Trophoblast cell (in vitro differentiated cells and primary cell): ENCODE data around the gene TNFRSF8.

ENCODE experiments used
- DNase-seq, 2 donors: peaks; one replicate each; pipeline ENCODE4 v3.0.0-alpha.2; 2016
- H2AFZ ChIP-seq: 2 replicates; pipeline ENCODE4 v1.6.1; 2013; ENCODE audit warnings: low read length, moderate library complexity, mild to moderate bottlenecking; ENCODE audit not compliant: insufficient read depth, poor library complexity
- H2AK5ac ChIP-seq: 2 replicates; pipeline ENCODE4 v1.6.1; 2013; ENCODE audit warnings: mild to moderate bottlenecking, low read length
- H2BK120ac ChIP-seq: 2 replicates; pipeline ENCODE4 v1.6.1; 2013; ENCODE audit warnings: low read length, mild to moderate bottlenecking, moderate library complexity; ENCODE audit not compliant: insufficient read depth, poor library complexity
- H2BK12ac ChIP-seq: 2 replicates; pipeline ENCODE4 v1.6.1; 2013; ENCODE audit warnings: mild to moderate bottlenecking, low read length, moderate library complexity
- H2BK5ac ChIP-seq: 2 replicates; pipeline ENCODE4 v1.6.1; 2013; ENCODE audit warnings: low read length, low read depth, moderate library complexity, mild to moderate bottlenecking; ENCODE audit not compliant: poor library complexity
- H3K14ac ChIP-seq: 2 replicates; pipeline ENCODE4 v1.6.1; 2013; ENCODE audit warnings: mild to moderate bottlenecking, low read length
- H3K18ac ChIP-seq: 2 replicates; pipeline ENCODE4 v1.6.1; 2013; ENCODE audit warnings: mild to moderate bottlenecking, low read length
- H3K23ac ChIP-seq: 2 replicates; pipeline ENCODE4 v1.6.1; 2013; ENCODE audit warnings: low read length
- H3K27ac ChIP-seq: 2 replicates; pipeline ENCODE4 v1.5.1; 2013; ENCODE audit warnings: low read depth, mild to moderate bottlenecking, inconsistent platforms, low read length, moderate library complexity
- H3K27me3 ChIP-seq: 2 replicates; pipeline ENCODE4 v1.6.1; 2013; ENCODE audit warnings: inconsistent platforms, mild to moderate bottlenecking, low read length, moderate library complexity; ENCODE audit not compliant: insufficient read depth
- H3K36me3 ChIP-seq, 2 experiments: 1 replicate in 1 of 2; 2 replicates in 1 of 2; pipeline ENCODE4 v1.6.1; 2013; ENCODE audit warnings: low read length in 2 of 2, mild to moderate bottlenecking in 2 of 2, moderate library complexity in 1 of 2; ENCODE audit not compliant: insufficient read depth in 2 of 2, control insufficient read depth in 1 of 2
- H3K4ac ChIP-seq: 2 replicates; pipeline ENCODE4 v1.6.1; 2013; ENCODE audit warnings: low read depth, mild to moderate bottlenecking, low read length, moderate library complexity
- H3K4me1 ChIP-seq, 2 experiments: 1 replicate in 1 of 2; 2 replicates in 1 of 2; pipeline ENCODE4 v1.6.1; 2013; ENCODE audit warnings: low read length in 2 of 2, mild to moderate bottlenecking in 2 of 2, moderate library complexity in 1 of 2; ENCODE audit not compliant: insufficient read depth in 2 of 2, control insufficient read depth in 1 of 2
- H3K4me2 ChIP-seq: 2 replicates; pipeline ENCODE4 v1.6.1; 2013; ENCODE audit warnings: inconsistent platforms, mild to moderate bottlenecking, low read length, moderate library complexity
- H3K4me3 ChIP-seq: 2 replicates; pipeline ENCODE4 v1.5.1; 2013; ENCODE audit warnings: mild to moderate bottlenecking, low read depth, low read length, inconsistent platforms
- H3K79me1 ChIP-seq: one replicate; pipeline ENCODE4 v1.6.1; 2013; ENCODE audit warnings: low read length
- H3K79me2 ChIP-seq: 2 replicates; pipeline ENCODE4 v1.6.1; 2013; ENCODE audit warnings: low read length, mild to moderate bottlenecking; ENCODE audit not compliant: control insufficient read depth, insufficient read depth, poor library complexity
- H3K9ac ChIP-seq: 2 replicates; pipeline ENCODE4 v1.6.1; 2013; ENCODE audit warnings: mild to moderate bottlenecking, low read length
- H3K9me3 ChIP-seq: 2 replicates; pipeline ENCODE4 v1.6.1; 2013; ENCODE audit warnings: low read depth, mild to moderate bottlenecking, control low read depth, inconsistent platforms, low read length; ENCODE audit not compliant: insufficient read depth
- H4K12ac ChIP-seq: 2 replicates; pipeline ENCODE4 v1.6.1; 2013; ENCODE audit warnings: low read depth, mild to moderate bottlenecking, low read length, moderate library complexity
- H4K8ac ChIP-seq: 2 replicates; pipeline ENCODE4 v1.6.1; 2013; ENCODE audit warnings: low read depth, mild to moderate bottlenecking, low read length, moderate library complexity
- H4K91ac ChIP-seq: one replicate; pipeline ENCODE4 v1.6.1; 2013; ENCODE audit warnings: low read depth, mild to moderate bottlenecking, low read length, moderate library complexity
- WGBS: extraction: QIAGEN DNeasy Blood & Tissue Kit; methylation state at CpG from one replicate; pipeline ENCODE4 v1.1.7; 2013; ENCODE audit warnings: missing lambda C conversion rate; ENCODE audit not compliant: insufficient read length, insufficient coverage; ENCODE audit errors: extremely low coverage; 5-methylcytosine and 5-hydroxymethylcytosine counted together

TNFRSF8 gene

DNA sequence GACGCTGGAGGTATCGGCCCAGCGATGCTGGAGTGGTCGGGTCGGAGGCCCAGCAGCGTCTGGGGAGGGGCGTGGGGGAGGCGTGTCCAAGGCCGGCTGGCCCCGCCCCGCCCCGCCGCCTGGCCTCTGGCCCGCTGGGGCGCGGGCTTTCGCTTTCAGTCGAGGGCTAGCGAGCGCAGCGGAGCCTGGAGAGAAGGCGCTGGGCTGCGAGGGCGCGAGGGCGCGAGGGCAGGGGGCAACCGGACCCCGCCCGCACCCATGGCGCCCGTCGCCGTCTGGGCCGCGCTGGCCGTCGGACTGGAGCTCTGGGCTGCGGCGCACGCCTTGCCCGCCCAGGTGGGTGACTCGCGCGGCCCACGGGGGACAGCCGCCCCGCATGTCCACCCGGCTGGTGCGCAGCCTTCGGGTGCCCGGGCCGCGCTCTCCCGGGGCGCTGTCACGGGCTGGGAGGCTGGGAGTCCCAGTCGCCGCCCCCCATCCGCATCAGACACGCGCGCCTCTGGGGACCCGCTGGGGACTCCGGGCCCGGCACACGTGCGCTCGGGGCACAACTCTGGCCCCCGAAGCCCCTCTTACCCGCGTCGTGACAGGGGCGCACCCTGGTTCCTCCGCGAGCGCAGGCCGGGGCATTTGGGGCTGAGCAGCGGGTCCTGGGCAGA is 103.9 kb downstream of the TNFRSF8 start, which contains the start of gene TNFRSF1B:
TNFRSF1B (plus strand) TSS at position 158 of the 659 bp plus-strand sequence; CDS start at position 259, 101 bp downstream.
- no peak within 1 kb of the TSS for H3K23ac ChIP-seq
- H3K4me2 ChIP-seq, result peak within 1 kb of the TSS; percentile 59
- H3K4me1 ChIP-seq, result peaks cover 15% of the 10 kb centered on the region in 2 experiments
- H3K27me3 ChIP-seq, result peaks cover 5% of the 10 kb centered on the region
- H2BK120ac ChIP-seq, result peak within 1 kb of the TSS; percentile 10
- peak within 1 kb of the TSS; percentile 33 for H4K8ac ChIP-seq
- peak in 1 of 2 donors; percentile 50 for DNase-seq
- H2BK5ac ChIP-seq, result peak within 1 kb of the TSS; percentile 9
- H3K27ac ChIP-seq, result no peak within 1 kb of the TSS
- peak within 1 kb of the TSS; percentile 39 for H3K18ac ChIP-seq
- no peaks in the 10 kb centered on the region for H3K79me2 ChIP-seq
- peak within 1 kb of the TSS; percentile 5 for H3K14ac ChIP-seq
- H3K9me3 ChIP-seq, result no peaks in the 10 kb centered on the region
- peak within 1 kb of the TSS; percentile 40 for H4K12ac ChIP-seq
- H2AK5ac ChIP-seq, result peak within 1 kb of the TSS; percentile 28
- H4K91ac ChIP-seq, result peak within 1 kb of the TSS; percentile 46
- no peak within 1 kb of the TSS for H2BK12ac ChIP-seq
- no peak within 1 kb of the TSS for H3K4ac ChIP-seq
- H2AFZ ChIP-seq, result peak within 1 kb of the TSS; percentile 1
- WGBS, result no CpG with 5 or more reads among the region's 79 CpGs
- H3K79me1 ChIP-seq, result peaks cover 21% of the 10 kb centered on the region
- H3K36me3 ChIP-seq, result no peaks in the 10 kb centered on the region
- H3K9ac ChIP-seq, result no peak within 1 kb of the TSS
- H3K4me3 ChIP-seq, result peak within 1 kb of the TSS; percentile 50

GRCh38 chr1:12167493-12168429 is 104.7 kb downstream of the TNFRSF8 start:
- Histone ChIP-seq H2AK5ac (peak overlapping the region; percentile 28), H3K4me2 (peak overlapping the region; percentile 59), H3K9me3 (no peaks in the 10 kb centered on the region), H2AFZ (no peak overlapping the region), H4K12ac (no peak overlapping the region), H2BK5ac (peak overlapping the region; percentile 9), H3K27ac (no peak overlapping the region), H4K91ac (peak overlapping the region; percentile 2), H2BK120ac (peak overlapping the region; percentile 10), H3K4ac (no peak overlapping the region), H3K4me1 (peaks cover 9 to 12% of the 10 kb centered on the region in 2 experiments), H3K4me3 (no peak overlapping the region), H3K9ac (no peak overlapping the region), H3K79me1 (peaks cover 18% of the 10 kb centered on the region), H3K79me2 (no peaks in the 10 kb centered on the region), H3K36me3 (no peaks in the 10 kb centered on the region), H2BK12ac (peak overlapping the region; percentile 19), H3K23ac (no peak overlapping the region), H3K18ac (peak overlapping the region; percentile 39), H3K14ac (no peak overlapping the region), H4K8ac (peak overlapping the region; percentile 33), H3K27me3 (peaks cover 5% of the 10 kb centered on the region)
- no peak for DNase-seq
- no CpG with 5 or more reads among the region's 33 CpGs for WGBS

DNA sequence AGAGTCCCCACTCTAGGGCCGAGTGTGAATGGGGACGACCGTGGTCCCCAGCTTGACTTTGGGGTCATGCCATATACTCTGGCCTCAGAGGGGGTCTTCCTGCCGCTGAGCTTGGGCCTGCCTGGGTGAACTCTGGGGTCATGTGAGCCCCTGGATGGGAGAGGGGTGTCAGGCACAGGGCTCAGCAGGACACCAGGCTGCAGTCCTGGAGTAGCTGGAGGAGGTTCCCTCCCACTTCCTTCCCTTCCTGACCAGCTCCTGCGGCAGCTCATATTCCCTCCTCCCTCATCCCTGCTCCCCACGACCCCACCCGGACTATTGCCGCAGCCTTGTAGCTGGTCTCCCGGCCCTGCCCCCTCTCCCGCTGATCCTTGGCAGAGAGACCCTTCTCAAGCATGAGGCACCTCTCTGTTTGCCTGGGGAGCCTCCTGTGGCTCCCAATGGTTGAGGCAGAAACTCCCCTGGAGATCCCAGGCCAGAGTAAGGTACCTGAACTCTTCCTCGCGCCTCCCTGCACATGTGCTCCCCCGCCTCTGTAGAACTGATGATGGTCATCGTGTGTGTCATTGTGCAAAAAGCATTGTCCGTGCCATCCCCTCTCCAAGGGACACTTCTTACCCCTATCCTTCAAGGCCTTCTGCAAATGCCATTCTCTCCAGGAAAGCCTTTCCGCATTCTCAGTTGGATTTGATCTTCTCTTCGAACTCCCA is 105.5 kb downstream of the TNFRSF8 start:
- H3K14ac ChIP-seq, result no peak overlapping the region
- peaks cover 9 to 12% of the 10 kb centered on the region in 2 experiments for H3K4me1 ChIP-seq
- H3K27me3 ChIP-seq, result peaks cover 5% of the 10 kb centered on the region
- H2BK120ac ChIP-seq, result no peak overlapping the region
- peak; percentile 29 to 71 for DNase-seq
- no peak overlapping the region for H2AFZ ChIP-seq
- no peak overlapping the region for H4K12ac ChIP-seq
- no peak overlapping the region for H3K4me3 ChIP-seq
- H3K23ac ChIP-seq, result no peak overlapping the region
- H3K18ac ChIP-seq, result no peak overlapping the region
- no peak overlapping the region for H2BK12ac ChIP-seq
- H3K36me3 ChIP-seq, result peaks cover 0 to under 1% of the 10 kb centered on the region in 2 experiments
- H4K8ac ChIP-seq, result no peak overlapping the region
- no peak overlapping the region for H3K27ac ChIP-seq
- no CpG with 5 or more reads among the region's 17 CpGs for WGBS
- no peak overlapping the region for H2BK5ac ChIP-seq
- peaks cover 16% of the 10 kb centered on the region for H3K79me1 ChIP-seq
- no peaks in the 10 kb centered on the region for H3K9me3 ChIP-seq
- H4K91ac ChIP-seq, result no peak overlapping the region
- H3K4ac ChIP-seq, result no peak overlapping the region
- H3K9ac ChIP-seq, result no peak overlapping the region
- H3K4me2 ChIP-seq, result no peak overlapping the region
- no peak overlapping the region for H2AK5ac ChIP-seq
- no peaks in the 10 kb centered on the region for H3K79me2 ChIP-seq
